Liver (tissue), 9 donors: ENCODE results near the gene NIPBL. TPM values are rescaled to one million over a fixed set of nuclear protein-coding genes. Genes with fewer than 3 reads are reported as not detected.

ENCODE experiments used
- DNase-seq: peaks from one replicate; pipeline ENCODE4 v3.0.0-alpha.2; 2017; ENCODE audit warnings: low spot score
- H3K27ac ChIP-seq, 2 donors: one replicate each; pipeline ENCODE4 v1.7.0; 2013; ENCODE audit warnings: inconsistent platforms in 2 of 2, low read length in 2 of 2, control low read depth in 1 of 2, low read depth in 1 of 2, mild to moderate bottlenecking in 1 of 2
- H3K27me3 ChIP-seq, 4 donors: one replicate each; pipeline versions ENCODE4 v1.6.1 to v1.7.0; 2013; ENCODE audit warnings: low read length in 3 of 4, inconsistent platforms in 1 of 4, mild to moderate bottlenecking in 1 of 4, moderate library complexity in 1 of 4; ENCODE audit not compliant: control insufficient read depth in 4 of 4, insufficient read depth in 4 of 4
- H3K36me3 ChIP-seq, 4 donors: one replicate each; pipeline versions ENCODE4 v1.6.1 to v1.7.0; 2013; ENCODE audit warnings: low read length in 3 of 4, mild to moderate bottlenecking in 3 of 4, low read depth in 1 of 4, moderate library complexity in 1 of 4; ENCODE audit not compliant: control insufficient read depth in 4 of 4, insufficient read depth in 3 of 4
- H3K4me1 ChIP-seq, 4 donors: one replicate each; pipeline versions ENCODE4 v1.6.1 to v1.7.0; 2013; ENCODE audit warnings: low read length in 3 of 4, mild to moderate bottlenecking in 3 of 4, moderate library complexity in 1 of 4; ENCODE audit not compliant: control insufficient read depth in 4 of 4, insufficient read depth in 4 of 4
- H3K4me3 ChIP-seq, 3 donors: one replicate each; pipeline versions ENCODE4 v1.6.1 to v1.7.0; 2013; ENCODE audit warnings: low read length in 3 of 3, control low read depth in 1 of 3, low read depth in 1 of 3, mild to moderate bottlenecking in 1 of 3
- H3K9ac ChIP-seq, 2 donors: one replicate each; pipeline ENCODE4 v1.7.0; 2013; ENCODE audit warnings: low read length in 2 of 2, mild to moderate bottlenecking in 2 of 2, moderate library complexity in 2 of 2, control low read depth in 1 of 2, low read depth in 1 of 2
- H3K9me3 ChIP-seq, 4 donors: one replicate each; pipeline versions ENCODE4 v1.6.1 to v1.7.0; 2013; ENCODE audit warnings: low read length in 3 of 4; ENCODE audit not compliant: control insufficient read depth in 4 of 4
- ATF3 ChIP-seq: IDR thresholded peaks from 2 replicates; pipeline ENCODE4 v1.6.1; 2016; ENCODE audit warnings: antibody characterized with exemption
- CTCF ChIP-seq: fragments of 150-350 bp; IDR thresholded peaks from 2 replicates; pipeline ENCODE4 v1.5.1; 2017; ENCODE audit warnings: improper control_type of control experiment, low read depth, low read length; ENCODE audit not compliant: missing input control
- EGR1 ChIP-seq, 2 donors: IDR thresholded peaks; 2 replicates each; pipeline ENCODE4 v1.6.1; 2016 to 2018; ENCODE audit warnings: antibody characterized with exemption in 2 of 2, low read depth in 2 of 2
- FOXA1 ChIP-seq: IDR thresholded peaks from 2 replicates; pipeline ENCODE4 v1.6.1; 2016; ENCODE audit warnings: antibody characterized with exemption
- FOXA2 ChIP-seq: IDR thresholded peaks from 2 replicates; pipeline ENCODE4 v1.6.1; 2016; ENCODE audit warnings: antibody characterized with exemption
- GABPA ChIP-seq, 2 donors: IDR thresholded peaks in 1 of 2; conservative IDR thresholded peaks in 1 of 2; 2 replicates each; pipeline ENCODE4 v1.6.1; 2016; ENCODE audit warnings: antibody characterized with exemption in 2 of 2, mild to moderate bottlenecking in 1 of 2, moderate library complexity in 1 of 2
- HNF4A ChIP-seq, 2 donors: conservative IDR thresholded peaks; 2 replicates each; pipeline ENCODE4 v1.6.1; 2016; ENCODE audit warnings: antibody characterized with exemption in 2 of 2, mild to moderate bottlenecking in 2 of 2
- HNF4G ChIP-seq: IDR thresholded peaks from 2 replicates; pipeline ENCODE4 v1.6.1; 2016; ENCODE audit warnings: antibody characterized with exemption
- JUND ChIP-seq, 2 donors: IDR thresholded peaks; 2 replicates each; pipeline ENCODE4 v1.6.1; 2016; ENCODE audit warnings: antibody characterized with exemption in 2 of 2
- MAX ChIP-seq: IDR thresholded peaks from 2 replicates; pipeline ENCODE4 v1.6.1; 2016; ENCODE audit warnings: antibody characterized with exemption
- NR2F2 ChIP-seq: IDR thresholded peaks from 2 replicates; pipeline ENCODE4 v1.6.1; 2016; ENCODE audit warnings: antibody characterized with exemption
- RAD21 ChIP-seq, 2 donors: IDR thresholded peaks; 2 replicates each; pipeline ENCODE4 v1.6.1; 2016; ENCODE audit warnings: antibody characterized with exemption in 2 of 2, mild to moderate bottlenecking in 2 of 2
- REST ChIP-seq: IDR thresholded peaks from 2 replicates; pipeline ENCODE4 v1.6.1; 2016; ENCODE audit warnings: antibody characterized with exemption, mild to moderate bottlenecking
- RXRA ChIP-seq, 2 donors: IDR thresholded peaks; 2 replicates each; pipeline ENCODE4 v1.6.1; 2017 to 2018; ENCODE audit warnings: antibody characterized with exemption in 2 of 2, mild to moderate bottlenecking in 1 of 2
- SP1 ChIP-seq: IDR thresholded peaks from 2 replicates; pipeline ENCODE4 v1.6.1; 2018; ENCODE audit warnings: antibody characterized with exemption, mild to moderate bottlenecking
- TAF1 ChIP-seq: conservative IDR thresholded peaks from 2 replicates; pipeline ENCODE4 v1.6.1; 2016; ENCODE audit warnings: antibody characterized with exemption, mild to moderate bottlenecking
- YY1 ChIP-seq: IDR thresholded peaks from 2 replicates; pipeline ENCODE4 v1.6.1; 2016; ENCODE audit warnings: antibody characterized with exemption, mild to moderate bottlenecking
- ZBTB33 ChIP-seq: IDR thresholded peaks from 2 replicates; pipeline ENCODE4 v1.6.1; 2016; ENCODE audit warnings: antibody characterized with exemption
- WGBS: extraction: QIAGEN DNeasy Blood & Tissue Kit; methylation state at CpG from one replicate; pipeline ENCODE4 v1.1.7; 2013; 5-methylcytosine and 5-hydroxymethylcytosine counted together
- polyA plus RNA-seq, 2 donors: library from polyadenylated mRNA; stranded (reverse) in 1 of 2; unstranded in 1 of 2; fragments of 200-250 nt in 1 of 2; fragments of >200 nt in 1 of 2; fragmentation: Nextera tagmentation in 1 of 2; extraction: Ambion mirVana in 1 of 2; gene quantifications; one replicate each; pipeline versions ENCODE4 v1.2.1 to v1.2.3, GENCODE V29; 2013 to 2015
- total RNA-seq, 2 donors: library from RNA; depleted of rRNA; stranded (reverse); fragments of >200 nt; gene quantifications; one replicate each; pipeline ENCODE4 v1.2.3, GENCODE V29; 2014
- donor health status: healthy.
- donor health status: healthy.
- donor health status: healthy.
- donor health status: healthy.
- donor health status: healthy.

The NIPBL gene
- total and polyA plus RNA-seq, 4 donors, result 4.9 to 30.3 (median 21.0) TPM

GRCh38 chr5:36958612-36959011 is 82.0 kb downstream of the NIPBL start (continued):
- no peak for TF ChIP-seq HNF4G
- no peak for TF ChIP-seq CTCF
- no peak for TF ChIP-seq TAF1

GRCh38 chr5:36965179-36965578 is 88.6 kb downstream of the NIPBL start:
- H3K9ac ChIP-seq, result no peak overlapping the region
- 97% methylated on average over 1 of the region's 1 CpG for WGBS
- H3K4me1 ChIP-seq, result no peaks in the 10 kb centered on the region

GRCh38 chr5:36969700-36970395 is 93.3 kb downstream of the NIPBL start:
- no peaks in the 10 kb centered on the region for H3K4me1 ChIP-seq
- no peak for DNase-seq
- H3K36me3 ChIP-seq, result peaks cover 1 to 30% (median 18%) of the 10 kb centered on the region in 4 donors
- no peak overlapping the region for H3K9ac ChIP-seq
- H3K27ac ChIP-seq, result no peak overlapping the region
- H3K9me3 ChIP-seq, result no peaks in the 10 kb centered on the region
- 97% methylated on average over 2 of the region's 2 CpGs for WGBS
- no peak overlapping the region for H3K4me3 ChIP-seq
- TF ChIP-seq TAF1 (no peak), HNF4A (conservative IDR thresholded peaks at IDR 0.05) (no peak), REST (no peak), NR2F2 (no peak), ZBTB33 (no peak), EGR1 (IDR thresholded peaks at IDR 0.05; ENCODE audit: low read depth in 2 of 2) (no peak), RAD21 (IDR thresholded peaks at IDR 0.05) (no peak), CTCF (no peak), SP1 (no peak), MAX (no peak), FOXA1 (no peak), JUND (IDR thresholded peaks at IDR 0.05) (no peak), FOXA2 (no peak), GABPA (IDR thresholded peaks at IDR 0.05 in 1 of 2, conservative IDR thresholded peaks at IDR 0.05 in 1 of 2) (no peak), HNF4G (no peak), ATF3 (no peak)
- no peaks in the 10 kb centered on the region for H3K27me3 ChIP-seq

More at GRCh38 chr5:36965179-36965578, 88.6 kb downstream of the NIPBL start:
- TF ChIP-seq RAD21 (IDR thresholded peaks at IDR 0.05) (no peak), MAX (no peak), RXRA (IDR thresholded peaks at IDR 0.05) (no peak), HNF4G (no peak), YY1 (no peak)
- Histone ChIP-seq H3K4me3 (no peak overlapping the region), H3K27ac (no peak overlapping the region), H3K9me3 (no peaks in the 10 kb centered on the region), H3K36me3 (peaks cover 3 to 28% (median 22%) of the 10 kb centered on the region in 4 donors), H3K27me3 (no peaks in the 10 kb centered on the region)
- no peak for DNase-seq
